Measurements from ENCODE around the gene ZNF774. TPM values are rescaled to one million over a fixed set of nuclear protein-coding genes. Genes with fewer than 3 reads are reported as not detected.

The ZNF774 gene
- polyA plus RNA-seq, 1 experiment = 0.54 TPM

DNA sequence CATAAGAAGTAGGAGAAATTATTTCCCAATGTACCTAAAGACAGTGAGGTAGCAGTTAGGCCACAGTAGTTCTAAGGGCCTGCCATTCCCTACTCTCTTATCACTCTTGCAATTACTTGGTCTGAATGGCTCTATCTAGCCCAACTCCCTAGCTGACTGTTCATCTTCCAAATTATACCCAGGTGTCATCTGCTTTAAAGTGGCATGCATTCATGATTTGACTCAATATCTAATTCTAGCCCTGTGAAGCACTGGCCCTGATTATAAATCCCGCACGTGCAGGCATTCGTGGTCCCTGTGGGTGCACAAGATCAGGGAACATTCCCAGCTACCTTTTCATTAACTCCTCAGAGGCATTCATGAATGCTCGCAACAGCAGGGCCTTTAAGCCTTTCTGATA, 43.1 kb upstream of the ZNF774 start:
- no peak for DNase-seq (ENCODE audit: low read depth)
- no peak for TF ChIP-seq CTCF (IDR thresholded peaks at IDR 0.05; ENCODE audit: insufficient read depth, low read depth, low read length)
- ChIA-PET CTCF (interaction anchor here (0.8 to 4.3 kb wide), 4 partner anchors 7 to 16 kb away, joined by 3 to 24 read pairs (median 10); no protein-coding TSS in a partner anchor), POLR2A (no interaction called here)
- H3K4me3 ChIP-seq (ENCODE audit: low read depth, low read length) = no peak overlapping the region
- H3K36me3 ChIP-seq (ENCODE audit: control insufficient read depth, insufficient read depth, low read length) = no peaks in the 10 kb centered on the region
- H3K27me3 ChIP-seq (ENCODE audit: control insufficient read depth, insufficient read depth, low read length) = no peaks in the 10 kb centered on the region

- Histone ChIP-seq H3K27me3 (ENCODE audit: control insufficient read depth, insufficient read depth, low read length) (no peaks in the 10 kb centered on the region), H3K36me3 (ENCODE audit: control insufficient read depth, insufficient read depth, low read length) (no peaks in the 10 kb centered on the region), H3K4me3 (ENCODE audit: low read depth, low read length) (no peak overlapping the region)
- ChIA-PET POLR2A (no interaction called here), CTCF (interaction anchor here (0.6 to 1.9 kb wide), 5 partner anchors 11 to 620 kb away, joined by 4 to 10 read pairs (median 5); partner anchors contain the start of gene UNC45A)
- DNase-seq (ENCODE audit: low read depth) = peak; percentile 44
- no peak for TF ChIP-seq CTCF (IDR thresholded peaks at IDR 0.05; ENCODE audit: insufficient read depth, low read depth, low read length)
Observed at GRCh38 chr15:90315278-90315982, 36.7 kb upstream of the ZNF774 start.

- no peak for DNase-seq (ENCODE audit: low read depth)
- Histone ChIP-seq H3K36me3 (ENCODE audit: control insufficient read depth, insufficient read depth, low read length) (no peaks in the 10 kb centered on the region), H3K27me3 (ENCODE audit: control insufficient read depth, insufficient read depth, low read length) (no peaks in the 10 kb centered on the region), H3K4me3 (ENCODE audit: low read depth, low read length) (no peak overlapping the region)
- POLR2A ChIA-PET = interaction anchor here (0.7 kb wide), 1 partner anchor 36 kb away, joined by 4 read pairs; no protein-coding TSS in a partner anchor
- CTCF ChIA-PET = interaction anchor here (1.5 to 1.9 kb wide), 4 partner anchors 10 to 166 kb away, joined by 4 to 10 read pairs (median 7); no protein-coding TSS in a partner anchor
- no peak for TF ChIP-seq CTCF (IDR thresholded peaks at IDR 0.05; ENCODE audit: insufficient read depth, low read depth, low read length)
Observed at GRCh38 chr15:90316139-90316538, 35.9 kb upstream of the ZNF774 start.

DNA sequence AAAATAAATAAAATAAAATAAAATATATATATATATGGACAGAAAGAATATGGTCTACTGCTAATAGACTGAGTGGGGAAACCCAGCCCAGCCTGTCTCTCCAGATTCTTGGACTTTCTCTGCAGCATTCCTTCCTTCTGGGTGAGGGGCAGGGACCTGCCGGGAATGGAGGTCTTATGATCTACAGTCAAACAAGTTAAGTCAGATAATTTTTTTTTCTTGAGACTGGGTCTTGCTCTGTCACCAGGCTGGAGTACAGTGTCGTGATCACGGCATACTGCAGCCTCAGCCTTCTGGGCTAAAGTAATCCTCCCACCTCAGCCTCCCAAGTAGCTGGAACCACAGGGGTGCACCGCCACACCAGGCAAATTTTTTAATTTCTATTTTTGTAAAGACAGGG, 33.5 kb upstream of the ZNF774 start:
- CTCF ChIA-PET = interaction anchor here (1.4 to 5.0 kb wide), 8 partner anchors 12 to 179 kb away, joined by 5 to 169 read pairs (median 18); no protein-coding TSS in a partner anchor
- TF ChIP-seq CTCF (IDR thresholded peaks at IDR 0.05; ENCODE audit: insufficient read depth, low read depth, low read length) = no peak
- no peaks in the 10 kb centered on the region for H3K36me3 ChIP-seq (ENCODE audit: control insufficient read depth, insufficient read depth, low read length)
- POLR2A ChIA-PET = no interaction called here
- H3K4me3 ChIP-seq (ENCODE audit: low read depth, low read length) = no peak overlapping the region
- DNase-seq (ENCODE audit: low read depth) = no peak
- H3K27me3 ChIP-seq (ENCODE audit: control insufficient read depth, insufficient read depth, low read length) = no peaks in the 10 kb centered on the region

- POLR2A ChIA-PET = no interaction called here
- Histone ChIP-seq H3K27me3 (ENCODE audit: control insufficient read depth, insufficient read depth, low read length) (no peaks in the 10 kb centered on the region), H3K36me3 (ENCODE audit: control insufficient read depth, insufficient read depth, low read length) (no peaks in the 10 kb centered on the region), H3K4me3 (ENCODE audit: low read depth, low read length) (no peak overlapping the region)
- peak; percentile 39 for DNase-seq (ENCODE audit: low read depth)
- CTCF ChIA-PET = interaction anchor here (0.6 to 5.0 kb wide), 79 partner anchors 9 to 566 kb away, joined by 3 to 169 read pairs (median 5); partner anchors contain the start of genes CRTC3, FES, IQGAP1 and ZNF774
- peak; percentile 98 for TF ChIP-seq CTCF (IDR thresholded peaks at IDR 0.05; ENCODE audit: insufficient read depth, low read depth, low read length)
Observed at GRCh38 chr15:90320062-90320884, 31.8 kb upstream of the ZNF774 start.
